Stimulated activated naive B cell treated with anti-CD40 and anti-IgM and Interleukin-4, amounts not matched to agents 10 μg/mL and 1 μg/mL and 100 μg/mL, for 72 hours (primary cell): ENCODE results near the gene LY6G5B.
A peak's percentile ranks its signal among the peaks of the same experiment; 100 is the strongest.

Experiments
- ATAC-seq, 2 donors: fragments of 150-1000 bp; cut with Tn5 transposase; replicated peaks; 2 replicates each; pipeline ENCODE4 v1.10.0; 2021; ENCODE audit warnings: moderate library complexity in 1 of 2
- DNase-seq: peaks from one replicate; pipeline ENCODE4 v3.0.0; 2021
- H3K27ac Mint-ChIP-seq: one replicate; pipeline ENCODE4 v1.8.0; 2022; ENCODE audit warnings: mild to moderate bottlenecking, mixed read lengths
- H3K27me3 Mint-ChIP-seq, 2 donors: one replicate each; pipeline ENCODE4 v1.8.0; 2022; ENCODE audit warnings: mixed read lengths in 2 of 2
- H3K36me3 Mint-ChIP-seq, 2 donors: one replicate each; pipeline ENCODE4 v1.8.0; 2022; ENCODE audit warnings: mixed read lengths in 2 of 2, mild to moderate bottlenecking in 1 of 2
- H3K4me1 Mint-ChIP-seq, 2 donors: one replicate each; pipeline ENCODE4 v1.8.0; 2022; ENCODE audit warnings: mixed read lengths in 2 of 2, mild to moderate bottlenecking in 1 of 2
- H3K4me3 Mint-ChIP-seq, 2 donors: one replicate each; pipeline ENCODE4 v1.8.0; 2022; ENCODE audit warnings: mild to moderate bottlenecking in 2 of 2, mixed read lengths in 2 of 2, moderate library complexity in 1 of 2
- H3K9me3 Mint-ChIP-seq, 2 donors: one replicate each; pipeline ENCODE4 v1.8.0; 2022; ENCODE audit warnings: mixed read lengths in 2 of 2, mild to moderate bottlenecking in 1 of 2

The LY6G5B gene

GRCh38 chr6:31669676-31670075 lies at the start of gene LY6G5B:
TSS of gene LY6G5B (plus strand) at chr6:31669976. CDS start at chr6:31670951, 975 bp downstream.
- Mint-ChIP-seq H3K27me3 (no peaks in the 10 kb centered on the region), H3K9me3 (no peaks in the 10 kb centered on the region), H3K36me3 (peaks cover 51 to 69% of the 10 kb centered on the region in 2 donors), H3K27ac (peak within 1 kb of the TSS; percentile 14), H3K4me1 (peaks cover 19 to 38% of the 10 kb centered on the region in 2 donors), H3K4me3 (no peak within 1 kb of the TSS)
- DNase-seq: no peak
- no peak for ATAC-seq

- Mint-ChIP-seq H3K4me1 (peaks cover 28 to 30% of the 10 kb centered on the region in 2 donors), H3K27ac (peak within 1 kb of the TSS; percentile 95), H3K9me3 (no peaks in the 10 kb centered on the region), H3K4me3 (peak within 1 kb of the TSS; percentile 90 to 91), H3K36me3 (peaks cover 31 to 36% of the 10 kb centered on the region in 2 donors), H3K27me3 (no peaks in the 10 kb centered on the region)
- ATAC-seq (peak; percentile 36 to 38), DNase-seq (no peak)
These were observed 49.0 kb upstream of the LY6G5B start, which contains the start of gene PRRC2A for GRCh38 chr6:31620586-31621319. TSS of gene PRRC2A (plus strand) at chr6:31620715. CDS start at chr6:31622790, 2,075 bp downstream.

GRCh38 chr6:31621320-31621939 lies 48.3 kb upstream of the LY6G5B start:
- H3K36me3 Mint-ChIP-seq: peaks cover 38 to 43% of the 10 kb centered on the region in 2 donors
- peaks cover 21 to 29% of the 10 kb centered on the region in 2 donors for H3K4me1 Mint-ChIP-seq
- peak overlapping the region; percentile 90 to 91 for H3K4me3 Mint-ChIP-seq
- peak overlapping the region; percentile 95 for H3K27ac Mint-ChIP-seq
- DNase-seq: no peak
- H3K9me3 Mint-ChIP-seq: no peaks in the 10 kb centered on the region
- H3K27me3 Mint-ChIP-seq: no peaks in the 10 kb centered on the region
- ATAC-seq: no peak

- Mint-ChIP-seq H3K36me3 (peaks cover 41 to 47% of the 10 kb centered on the region in 2 donors), H3K9me3 (no peaks in the 10 kb centered on the region), H3K4me1 (peaks cover 19 to 28% of the 10 kb centered on the region in 2 donors), H3K4me3 (peak overlapping the region; percentile 90 to 91), H3K27ac (peak overlapping the region; percentile 95), H3K27me3 (no peaks in the 10 kb centered on the region)
- DNase-seq (no peak), ATAC-seq (no peak)
These were observed 47.8 kb upstream of the LY6G5B start for GRCh38 chr6:31621991-31622390.

- Mint-ChIP-seq H3K36me3 (peaks cover 48 to 54% of the 10 kb centered on the region in 2 donors), H3K27me3 (no peaks in the 10 kb centered on the region), H3K4me1 (peaks cover 24 to 35% of the 10 kb centered on the region in 2 donors), H3K4me3 (peak overlapping the region; percentile 90 to 91), H3K9me3 (no peaks in the 10 kb centered on the region), H3K27ac (peak overlapping the region; percentile 95)
- ATAC-seq (no peak), DNase-seq (no peak)
These were observed 47.1 kb upstream of the LY6G5B start for GRCh38 chr6:31622684-31623091.

DNA sequence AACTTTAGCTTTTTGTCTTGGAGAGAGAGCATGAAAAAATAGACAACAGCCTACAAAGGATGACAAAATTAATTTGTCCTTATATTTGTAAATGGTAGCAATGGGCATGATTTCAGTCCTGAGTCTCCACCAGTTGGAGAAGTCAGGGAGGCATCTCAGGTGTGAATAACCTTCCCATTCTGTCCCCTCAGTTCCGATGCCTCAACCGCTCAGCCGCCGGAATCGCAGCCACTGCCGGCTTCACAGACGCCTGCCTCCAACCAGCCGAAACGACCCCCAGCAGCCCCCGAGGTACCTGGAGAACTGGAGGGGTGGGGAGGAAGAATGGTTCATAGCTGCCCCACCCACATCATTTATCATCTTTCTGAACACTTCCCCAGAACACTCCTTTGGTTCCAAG lies 45.7 kb upstream of the LY6G5B start:
- no peak for ATAC-seq
- H3K4me1 Mint-ChIP-seq: peaks cover 24 to 40% of the 10 kb centered on the region in 2 donors
- H3K4me3 Mint-ChIP-seq: no peak overlapping the region
- H3K27me3 Mint-ChIP-seq: no peaks in the 10 kb centered on the region
- H3K27ac Mint-ChIP-seq: no peak overlapping the region
- H3K9me3 Mint-ChIP-seq: no peaks in the 10 kb centered on the region
- peaks cover 53 to 61% of the 10 kb centered on the region in 2 donors for H3K36me3 Mint-ChIP-seq
- DNase-seq: no peak

- Mint-ChIP-seq H3K4me1 (peaks cover 22 to 45% of the 10 kb centered on the region in 2 donors), H3K27me3 (no peaks in the 10 kb centered on the region), H3K4me3 (no peak overlapping the region), H3K9me3 (no peaks in the 10 kb centered on the region), H3K27ac (no peak overlapping the region), H3K36me3 (peaks cover 73 to 79% of the 10 kb centered on the region in 2 donors)
- DNase-seq (no peak), ATAC-seq (no peak)
These were observed 42.8 kb upstream of the LY6G5B start for GRCh38 chr6:31626952-31627351.

DNA sequence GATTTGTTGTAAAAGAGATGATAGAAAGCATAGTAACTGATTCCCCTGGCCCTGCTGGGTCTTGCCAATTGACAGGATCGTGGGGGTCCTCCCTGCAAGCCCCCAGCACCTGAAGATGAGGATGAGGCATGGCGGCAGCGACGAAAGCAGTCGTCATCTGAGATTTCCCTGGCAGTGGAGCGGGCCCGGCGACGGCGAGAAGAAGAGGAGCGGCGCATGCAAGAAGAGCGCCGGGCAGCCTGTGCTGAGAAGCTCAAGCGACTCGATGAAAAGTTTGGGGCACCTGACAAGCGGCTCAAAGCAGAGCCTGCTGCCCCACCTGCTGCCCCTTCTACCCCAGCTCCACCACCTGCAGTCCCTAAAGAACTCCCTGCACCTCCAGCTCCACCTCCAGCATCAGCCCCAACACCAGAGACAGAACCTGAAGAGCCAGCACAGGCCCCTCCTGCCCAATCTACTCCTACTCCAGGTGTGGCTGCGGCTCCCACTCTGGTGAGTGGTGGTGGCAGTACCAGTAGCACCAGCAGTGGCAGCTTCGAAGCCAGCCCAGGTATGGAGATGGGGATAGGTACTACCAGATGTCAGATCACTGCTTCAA lies 42.0 kb upstream of the LY6G5B start:
- H3K9me3 Mint-ChIP-seq: no peaks in the 10 kb centered on the region
- H3K4me1 Mint-ChIP-seq: peaks cover 14 to 45% of the 10 kb centered on the region in 2 donors
- peaks cover 71 to 79% of the 10 kb centered on the region in 2 donors for H3K36me3 Mint-ChIP-seq
- ATAC-seq (no peak), DNase-seq (no peak)
- no peaks in the 10 kb centered on the region for H3K27me3 Mint-ChIP-seq
- H3K27ac Mint-ChIP-seq: no peak overlapping the region
- H3K4me3 Mint-ChIP-seq: no peak overlapping the region

DNA sequence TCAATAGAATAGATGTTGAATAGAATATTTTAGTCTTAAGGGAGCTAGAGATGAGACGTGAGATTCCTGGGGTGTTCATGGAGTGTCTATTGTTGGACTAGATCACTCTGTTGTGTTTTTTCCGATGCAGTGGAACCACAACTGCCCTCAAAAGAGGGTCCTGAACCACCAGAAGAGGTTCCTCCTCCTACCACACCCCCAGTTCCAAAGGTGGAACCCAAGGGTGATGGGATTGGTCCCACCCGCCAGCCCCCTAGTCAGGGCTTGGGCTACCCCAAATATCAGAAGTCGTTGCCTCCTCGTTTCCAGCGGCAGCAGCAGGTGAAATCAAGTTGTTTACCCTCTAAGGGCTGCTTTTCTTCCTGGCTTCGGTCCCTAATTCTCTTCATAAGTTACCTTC lies 40.8 kb upstream of the LY6G5B start:
- no peak for DNase-seq
- no peak overlapping the region for H3K27ac Mint-ChIP-seq
- H3K27me3 Mint-ChIP-seq: no peaks in the 10 kb centered on the region
- H3K4me1 Mint-ChIP-seq: peaks cover 14 to 47% of the 10 kb centered on the region in 2 donors
- peaks cover 70 to 81% of the 10 kb centered on the region in 2 donors for H3K36me3 Mint-ChIP-seq
- no peak for ATAC-seq
- H3K4me3 Mint-ChIP-seq: no peak overlapping the region
- H3K9me3 Mint-ChIP-seq: no peaks in the 10 kb centered on the region

DNA sequence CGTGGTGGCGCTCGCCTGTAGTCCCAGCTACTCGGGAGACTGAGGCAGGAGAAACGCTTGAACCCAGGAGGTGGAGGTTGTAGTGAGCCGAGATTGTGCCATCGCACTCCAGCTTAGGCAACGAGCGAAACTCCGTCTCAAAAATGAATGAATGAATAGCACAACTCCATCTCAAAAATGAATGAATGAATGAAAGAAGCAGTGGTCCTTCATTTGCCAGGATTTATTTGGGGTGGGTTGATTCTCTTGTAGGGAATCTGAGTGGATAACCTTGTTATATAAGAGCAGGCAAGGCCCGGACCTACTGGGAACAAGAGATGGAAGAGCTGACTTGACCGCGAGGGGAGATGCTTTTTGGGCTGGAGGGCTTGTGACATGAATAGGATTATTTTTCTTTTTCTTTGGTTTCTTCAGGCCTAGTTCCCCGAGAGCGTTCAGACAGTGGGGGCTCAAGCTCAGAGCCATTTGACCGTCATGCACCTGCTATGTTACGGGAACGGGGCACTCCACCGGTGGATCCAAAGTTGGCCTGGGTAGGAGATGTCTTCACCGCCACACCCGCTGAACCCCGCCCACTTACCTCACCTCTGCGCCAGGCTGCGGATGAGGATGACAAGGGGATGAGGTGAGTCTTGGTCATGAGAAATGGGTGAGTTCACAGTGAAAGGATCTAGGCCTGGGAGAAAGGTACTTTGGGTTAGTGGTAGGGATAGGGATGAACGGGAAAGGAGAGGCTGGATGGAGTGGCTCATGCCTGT lies 39.4 kb upstream of the LY6G5B start:
- Mint-ChIP-seq H3K36me3 (peaks cover 74 to 84% of the 10 kb centered on the region in 2 donors), H3K27ac (peak overlapping the region; percentile 85), H3K4me1 (peaks cover 16 to 50% of the 10 kb centered on the region in 2 donors), H3K9me3 (no peaks in the 10 kb centered on the region), H3K27me3 (no peaks in the 10 kb centered on the region), H3K4me3 (no peak overlapping the region)
- DNase-seq (no peak), ATAC-seq (no peak)

DNA sequence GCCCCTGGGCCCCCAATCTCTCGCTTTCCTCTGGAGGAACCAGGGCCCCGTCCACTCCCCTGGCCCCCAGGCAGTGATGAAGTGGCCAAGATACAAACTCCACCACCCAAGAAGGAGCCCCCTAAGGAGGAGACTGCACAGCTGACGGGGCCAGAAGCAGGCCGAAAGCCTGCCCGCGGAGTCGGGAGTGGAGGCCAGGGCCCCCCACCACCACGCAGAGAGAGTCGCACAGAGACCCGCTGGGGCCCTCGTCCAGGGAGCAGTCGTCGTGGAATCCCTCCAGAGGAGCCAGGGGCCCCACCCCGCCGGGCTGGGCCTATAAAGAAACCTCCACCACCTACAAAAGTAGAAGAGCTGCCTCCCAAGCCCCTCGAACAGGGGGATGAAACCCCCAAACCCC lies 38.6 kb upstream of the LY6G5B start:
- DNase-seq (no peak), ATAC-seq (no peak)
- H3K36me3 Mint-ChIP-seq: peaks cover 69 to 82% of the 10 kb centered on the region in 2 donors
- peaks cover 18 to 46% of the 10 kb centered on the region in 2 donors for H3K4me1 Mint-ChIP-seq
- H3K27ac Mint-ChIP-seq: peak overlapping the region; percentile 83
- H3K9me3 Mint-ChIP-seq: no peaks in the 10 kb centered on the region
- H3K27me3 Mint-ChIP-seq: no peaks in the 10 kb centered on the region
- peak overlapping the region in 1 of 2 donors; percentile 38 for H3K4me3 Mint-ChIP-seq

GRCh38 chr6:31631681-31632278 lies 38.0 kb upstream of the LY6G5B start:
- DNase-seq (no peak), ATAC-seq (no peak)
- peak overlapping the region; percentile 83 for H3K27ac Mint-ChIP-seq
- H3K9me3 Mint-ChIP-seq: no peaks in the 10 kb centered on the region
- H3K4me1 Mint-ChIP-seq: peaks cover 16 to 44% of the 10 kb centered on the region in 2 donors
- peaks cover 69 to 83% of the 10 kb centered on the region in 2 donors for H3K36me3 Mint-ChIP-seq
- no peak overlapping the region for H3K4me3 Mint-ChIP-seq
- no peaks in the 10 kb centered on the region for H3K27me3 Mint-ChIP-seq

DNA sequence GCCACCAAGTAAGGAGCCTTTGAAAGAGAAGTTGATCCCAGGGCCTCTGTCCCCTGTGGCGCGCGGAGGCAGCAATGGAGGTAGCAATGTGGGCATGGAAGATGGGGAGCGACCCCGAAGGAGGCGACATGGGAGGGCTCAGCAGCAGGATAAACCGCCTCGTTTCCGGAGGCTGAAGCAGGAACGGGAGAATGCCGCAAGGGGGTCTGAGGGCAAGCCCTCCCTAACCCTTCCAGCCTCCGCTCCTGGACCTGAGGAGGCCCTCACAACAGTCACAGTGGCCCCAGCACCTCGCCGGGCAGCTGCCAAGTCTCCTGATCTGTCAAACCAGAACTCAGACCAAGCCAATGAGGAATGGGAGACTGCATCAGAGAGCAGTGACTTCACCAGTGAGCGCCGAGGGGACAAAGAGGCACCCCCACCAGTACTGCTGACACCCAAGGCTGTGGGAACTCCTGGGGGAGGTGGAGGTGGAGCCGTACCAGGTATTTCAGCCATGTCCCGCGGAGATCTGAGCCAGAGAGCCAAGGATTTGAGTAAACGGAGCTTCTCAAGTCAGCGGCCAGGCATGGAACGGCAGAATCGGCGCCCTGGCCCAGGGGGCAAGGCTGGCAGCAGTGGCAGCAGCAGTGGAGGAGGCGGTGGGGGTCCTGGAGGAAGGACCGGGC lies 37.4 kb upstream of the LY6G5B start:
- H3K4me1 Mint-ChIP-seq: peaks cover 14 to 42% of the 10 kb centered on the region in 2 donors
- H3K27ac Mint-ChIP-seq: peak overlapping the region; percentile 80
- peaks cover 68 to 84% of the 10 kb centered on the region in 2 donors for H3K36me3 Mint-ChIP-seq
- no peaks in the 10 kb centered on the region for H3K27me3 Mint-ChIP-seq
- ATAC-seq: no peak
- no peak for DNase-seq
- no peaks in the 10 kb centered on the region for H3K9me3 Mint-ChIP-seq
- H3K4me3 Mint-ChIP-seq: no peak overlapping the region
